Prostate gland (tissue), 2 donors: Measurements from ENCODE around the gene RRAS2. TPM values are rescaled to one million over a fixed set of nuclear protein-coding genes. Genes with fewer than 3 reads are reported as not detected.

Experiments used
- DNase-seq: peaks from one replicate; pipeline ENCODE4 v3.0.0-alpha.2; 2019; ENCODE audit warnings: low spot score
- H3K27ac ChIP-seq, 2 donors: fragments of 200-600 bp; sonication (generic); 2 replicates each; pipeline ENCODE4 v1.5.1; 2017 to 2019
- H3K27me3 ChIP-seq: fragments of 200-600 bp; sonication (generic); replicated peaks from 2 replicates; pipeline ENCODE4 v1.5.1; 2019; ENCODE audit not compliant: insufficient read depth
- H3K36me3 ChIP-seq, 2 donors: fragments of 200-600 bp; sonication (generic); 1 replicate in 1 of 2; 2 replicates in 1 of 2; pipeline versions ENCODE4 v1.5.1 to v1.8.1; 2017 to 2019
- H3K4me1 ChIP-seq: fragments of 200-600 bp; sonication (generic); replicated peaks from 2 replicates; pipeline ENCODE4 v1.5.1; 2019
- H3K4me3 ChIP-seq, 2 donors: fragments of 200-600 bp; sonication (generic); 2 replicates each; pipeline ENCODE4 v1.5.1; 2017 to 2019
- H3K9me3 ChIP-seq: fragments of 200-600 bp; sonication (generic); 2 replicates; pipeline ENCODE4 v1.5.1; 2017
- CTCF ChIP-seq, 4 experiments: fragments of 200-600 bp in 2 of 4; fragments of 450-650 bp in 2 of 4; sonication (generic) in 2 of 4; IDR thresholded peaks; 1 replicate in 3 of 4; 2 replicates in 1 of 4; pipeline ENCODE4 v1.5.1; 2016 to 2019; ENCODE audit warnings: antibody characterized with exemption in 4 of 4, mild to moderate bottlenecking in 2 of 4, moderate library complexity in 2 of 4
- POLR2A ChIP-seq: fragments of 450-650 bp; IDR thresholded peaks from one replicate; pipeline ENCODE4 v1.6.1; 2016; ENCODE audit warnings: antibody characterized with exemption, mild to moderate bottlenecking
- POLR2AphosphoS5 ChIP-seq: sonication (generic); formaldehyde crosslinking; IDR thresholded peaks from one replicate; pipeline ENCODE4 v1.6.1; 2017; ENCODE audit warnings: antibody characterized with exemption
- WGBS: methylation state at CpG from one replicate; pipeline ENCODE4 v1.1.5; 2018; 5-methylcytosine and 5-hydroxymethylcytosine counted together
- intact Hi-C: fragments of 100-400 bp; cut with DNase I; formaldehyde crosslinking; loops from one replicate; pipeline ENCODE4 v1.14.2; 2022
- total RNA-seq, 2 donors: library from RNA; depleted of rRNA; stranded (reverse); fragments of >200 nt; gene quantifications; one replicate each; pipeline ENCODE4 v1.1.0, GENCODE V29; 2016

The RRAS2 gene
- total RNA-seq, 2 donors from 2014 or later = 40.5 to 59.6 TPM

- no peak overlapping the region for H3K4me3 ChIP-seq
- TF ChIP-seq POLR2AphosphoS5 (no peak), CTCF (IDR thresholded peaks at IDR 0.05) (no peak), POLR2A (no peak)
- intact Hi-C loops = no loop called here
- H3K4me1 ChIP-seq = no peaks in the 10 kb centered on the region
- WGBS = 100% methylated on average over 1 of the region's 1 CpG
- no peaks in the 10 kb centered on the region for H3K9me3 ChIP-seq
- DNase-seq = no peak
- H3K27ac ChIP-seq = no peak overlapping the region
- H3K36me3 ChIP-seq = no peaks in the 10 kb centered on the region
- H3K27me3 ChIP-seq = no peaks in the 10 kb centered on the region
Observed at GRCh38 chr11:14306481-14306880, 52.5 kb downstream of the RRAS2 start.

GRCh38 chr11:14305649-14306048 is 53.3 kb downstream of the RRAS2 start:
- no peaks in the 10 kb centered on the region for H3K36me3 ChIP-seq
- H3K4me3 ChIP-seq = no peak overlapping the region
- intact Hi-C loops = no loop called here
- no peaks in the 10 kb centered on the region for H3K9me3 ChIP-seq
- no peak for DNase-seq
- no peaks in the 10 kb centered on the region for H3K4me1 ChIP-seq
- no peaks in the 10 kb centered on the region for H3K27me3 ChIP-seq
- no peak for TF ChIP-seq POLR2A
- no peak for TF ChIP-seq CTCF (IDR thresholded peaks at IDR 0.05)
- no peak for TF ChIP-seq POLR2AphosphoS5
- WGBS = 97% methylated on average over 7 of the region's 7 CpGs
- H3K27ac ChIP-seq = no peak overlapping the region

GRCh38 chr11:14304601-14305000 is 54.4 kb downstream of the RRAS2 start:
- DNase-seq = no peak
- H3K36me3 ChIP-seq = no peaks in the 10 kb centered on the region
- no peaks in the 10 kb centered on the region for H3K4me1 ChIP-seq
- intact Hi-C loops = loop anchor here (5.0 kb wide), 1 partner anchor 153 kb away; no protein-coding TSS in a partner anchor
- no peaks in the 10 kb centered on the region for H3K9me3 ChIP-seq
- no peak overlapping the region for H3K27ac ChIP-seq
- no peak for TF ChIP-seq POLR2AphosphoS5
- no peak overlapping the region for H3K4me3 ChIP-seq
- H3K27me3 ChIP-seq = no peaks in the 10 kb centered on the region

GRCh38 chr11:14300661-14301304 is 58.2 kb downstream of the RRAS2 start:
- TF ChIP-seq POLR2A (no peak), POLR2AphosphoS5 (peak; percentile 26), CTCF (IDR thresholded peaks at IDR 0.05) (peak; percentile 22 to 77 (median 63))
- no peak overlapping the region for H3K27ac ChIP-seq
- 41% methylated on average over 6 of the region's 6 CpGs for WGBS
- peak; percentile 42 for DNase-seq
- no peaks in the 10 kb centered on the region for H3K4me1 ChIP-seq
- H3K36me3 ChIP-seq = no peaks in the 10 kb centered on the region
- no peaks in the 10 kb centered on the region for H3K9me3 ChIP-seq
- intact Hi-C loops = loop anchor here (5.0 kb wide), 1 partner anchor 157 kb away; no protein-coding TSS in a partner anchor
- H3K4me3 ChIP-seq = no peak overlapping the region
- no peaks in the 10 kb centered on the region for H3K27me3 ChIP-seq

GRCh38 chr11:14299921-14300320 is 59.1 kb downstream of the RRAS2 start:
- 38% methylated on average over 1 of the region's 1 CpG for WGBS
- H3K9me3 ChIP-seq = no peaks in the 10 kb centered on the region
- no peak for TF ChIP-seq POLR2AphosphoS5
- no peak for TF ChIP-seq POLR2A
- TF ChIP-seq CTCF (IDR thresholded peaks at IDR 0.05) = no peak
- intact Hi-C loops = loop anchor here (5.0 kb wide), 1 partner anchor 157 kb away; no protein-coding TSS in a partner anchor
- H3K27me3 ChIP-seq = no peaks in the 10 kb centered on the region
- H3K27ac ChIP-seq = no peak overlapping the region
- no peak for DNase-seq
- no peak overlapping the region for H3K4me3 ChIP-seq
- no peaks in the 10 kb centered on the region for H3K36me3 ChIP-seq
- no peaks in the 10 kb centered on the region for H3K4me1 ChIP-seq
